NCI-H1436 (cell line): ENCODE data around the gene USP17L13.
"Not testable (repeated sequence)": the region's sequence is repeated elsewhere in the genome, so short reads cannot be mapped to it uniquely, and the experiment has no call there.

Experiments
- DNase-seq: peaks from one replicate; lab custom pipeline; 2025; lab: John Stamatoyannopoulos, UW

USP17L13 gene, protein sequence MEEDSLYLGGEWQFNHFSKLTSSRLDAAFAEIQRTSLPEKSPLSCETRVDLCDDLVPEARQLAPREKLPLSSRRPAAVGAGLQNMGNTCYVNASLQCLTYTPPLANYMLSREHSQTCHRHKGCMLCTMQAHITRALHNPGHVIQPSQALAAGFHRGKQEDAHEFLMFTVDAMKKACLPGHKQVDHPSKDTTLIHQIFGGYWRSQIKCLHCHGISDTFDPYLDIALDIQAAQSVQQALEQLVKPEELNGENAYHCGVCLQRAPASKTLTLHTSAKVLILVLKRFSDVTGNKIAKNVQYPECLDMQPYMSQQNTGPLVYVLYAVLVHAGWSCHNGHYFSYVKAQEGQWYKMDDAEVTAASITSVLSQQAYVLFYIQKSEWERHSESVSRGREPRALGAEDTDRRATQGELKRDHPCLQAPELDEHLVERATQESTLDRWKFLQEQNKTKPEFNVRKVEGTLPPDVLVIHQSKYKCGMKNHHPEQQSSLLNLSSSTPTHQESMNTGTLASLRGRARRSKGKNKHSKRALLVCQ

DNA sequence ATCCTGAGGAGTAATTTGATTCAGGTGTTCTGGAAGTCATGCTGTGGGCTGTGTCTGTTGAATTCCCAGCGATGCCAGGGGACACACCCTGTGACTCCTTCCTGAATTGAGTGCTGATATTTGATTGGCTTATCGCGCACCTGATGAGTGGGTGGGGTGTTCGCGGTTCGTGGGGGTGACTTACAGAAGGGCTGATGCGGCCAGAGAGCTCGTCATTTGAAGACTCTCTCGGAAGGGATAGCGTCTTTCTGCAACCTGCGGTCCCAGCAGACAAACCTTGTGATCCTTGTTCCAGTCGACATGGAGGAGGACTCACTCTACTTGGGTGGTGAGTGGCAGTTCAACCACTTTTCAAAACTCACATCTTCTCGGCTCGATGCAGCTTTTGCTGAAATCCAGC lies at the start of gene USP17L13:
TSS of gene USP17L13 (plus strand) at position 301 of the 400 bp plus-strand sequence. CDS start at position 301, 0 bp downstream.
- DNase-seq: not testable (repeated sequence)

DNA sequence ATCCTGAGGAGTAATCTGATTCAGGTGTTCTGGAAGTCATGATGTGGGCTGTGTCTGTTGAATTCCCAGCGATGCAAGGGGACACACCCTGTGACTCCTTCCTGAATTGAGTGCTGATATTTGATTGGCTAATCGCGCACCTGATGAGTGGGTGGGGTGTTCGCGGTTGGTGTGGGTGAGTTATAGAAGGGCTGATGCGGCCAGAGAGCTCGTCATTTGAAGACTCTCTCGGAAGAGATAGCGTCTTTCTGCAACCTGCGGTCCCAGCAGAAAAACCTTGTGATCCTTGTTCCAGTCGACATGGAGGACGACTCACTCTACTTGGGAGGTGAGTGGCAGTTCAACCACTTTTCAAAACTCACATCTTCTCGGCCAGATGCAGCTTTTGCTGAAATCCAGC lies 14.3 kb upstream of the USP17L13 start, which contains the start of gene USP17L10:
TSS of gene USP17L10 (plus strand) at position 301 of the 400 bp plus-strand sequence. CDS start at position 301, 0 bp downstream.
- not testable (repeated sequence) for DNase-seq

DNA sequence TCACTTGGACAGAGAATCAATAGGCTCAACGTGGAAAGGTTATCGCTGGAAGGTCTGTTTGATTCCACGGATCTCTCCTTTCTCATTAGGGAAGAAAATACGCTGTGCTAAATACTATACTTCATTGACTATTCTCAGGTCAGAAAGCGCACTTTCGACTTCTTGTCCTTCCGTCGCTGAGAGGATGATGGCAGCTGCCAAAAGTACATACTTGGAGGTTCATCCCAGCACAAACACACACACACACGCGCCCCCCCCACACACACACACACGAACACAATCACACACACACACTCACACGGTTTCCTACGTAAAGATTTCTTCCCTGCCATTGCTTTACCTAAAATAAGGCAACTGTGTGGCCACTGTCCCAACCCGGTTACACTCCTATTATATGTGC lies 10.0 kb upstream of the USP17L13 start:
- DNase-seq: not testable (repeated sequence)

DNA sequence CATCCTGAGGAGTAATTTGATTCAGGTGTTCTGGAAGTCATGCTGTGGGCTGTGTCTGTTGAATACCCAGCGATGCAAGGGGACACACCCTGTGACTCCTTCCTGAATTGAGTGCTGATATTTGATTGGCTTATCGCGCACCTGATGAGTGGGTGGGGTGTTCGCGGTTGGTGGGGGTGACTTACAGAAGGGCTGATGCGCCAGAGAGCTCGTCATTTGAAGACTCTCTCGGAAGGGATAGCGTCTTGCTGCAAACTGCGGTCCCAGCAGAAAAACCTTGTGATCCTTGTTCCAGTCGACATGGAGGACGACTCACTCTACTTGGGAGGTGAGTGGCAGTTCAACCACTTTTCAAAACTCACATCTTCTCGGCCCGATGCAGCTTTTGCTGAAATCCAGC lies 9.6 kb upstream of the USP17L13 start, which contains the start of gene USP17L11:
TSS of gene USP17L11 (plus strand) at position 301 of the 400 bp plus-strand sequence. CDS start at position 301, 0 bp downstream.
- not testable (repeated sequence) for DNase-seq

DNA sequence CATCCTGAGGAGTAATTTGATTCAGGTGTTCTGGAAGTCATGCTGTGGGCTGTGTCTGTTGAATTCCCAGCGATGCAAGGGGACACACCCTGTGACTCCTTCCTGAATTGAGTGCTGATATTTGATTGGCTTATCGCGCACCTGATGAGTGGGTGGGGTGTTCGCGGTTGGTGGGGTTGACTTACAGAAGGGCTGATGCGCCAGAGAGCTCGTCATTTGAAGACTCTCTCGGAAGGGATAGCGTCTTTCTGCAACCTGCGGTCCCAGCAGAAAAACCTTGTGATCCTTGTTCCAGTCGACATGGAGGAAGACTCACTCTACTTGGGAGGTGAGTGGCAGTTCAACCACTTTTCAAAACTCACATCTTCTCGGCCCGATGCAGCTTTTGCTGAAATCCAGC lies 4.8 kb upstream of the USP17L13 start, which contains the start of gene USP17L12:
TSS of gene USP17L12 (plus strand) at position 301 of the 400 bp plus-strand sequence. CDS start at position 301, 0 bp downstream.
- not testable (repeated sequence) for DNase-seq

DNA sequence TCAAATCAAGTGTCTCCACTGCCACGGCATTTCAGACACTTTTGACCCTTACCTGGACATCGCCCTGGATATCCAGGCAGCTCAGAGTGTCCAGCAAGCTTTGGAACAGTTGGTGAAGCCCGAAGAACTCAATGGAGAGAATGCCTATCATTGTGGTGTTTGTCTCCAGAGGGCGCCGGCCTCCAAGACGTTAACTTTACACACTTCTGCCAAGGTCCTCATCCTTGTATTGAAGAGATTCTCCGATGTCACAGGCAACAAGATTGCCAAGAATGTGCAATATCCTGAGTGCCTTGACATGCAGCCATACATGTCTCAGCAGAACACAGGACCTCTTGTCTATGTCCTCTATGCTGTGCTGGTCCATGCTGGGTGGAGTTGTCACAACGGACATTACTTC lies 5.6 kb downstream of the USP17L13 start:
- not testable (repeated sequence) for DNase-seq

DNA sequence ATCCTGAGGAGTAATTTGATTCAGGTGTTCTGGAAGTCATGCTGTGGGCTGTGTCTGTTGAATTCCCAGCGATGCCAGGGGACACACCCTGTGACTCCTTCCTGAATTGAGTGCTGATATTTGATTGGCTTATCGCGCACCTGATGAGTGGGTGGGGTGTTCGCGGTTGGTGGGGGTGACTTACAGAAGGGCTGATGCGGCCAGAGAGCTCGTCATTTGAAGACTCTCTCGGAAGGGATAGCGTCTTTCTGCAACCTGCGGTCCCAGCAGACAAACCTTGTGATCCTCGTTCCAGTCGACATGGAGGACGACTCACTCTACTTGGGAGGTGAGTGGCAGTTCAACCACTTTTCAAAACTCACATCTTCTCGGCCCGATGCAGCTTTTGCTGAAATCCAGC lies 9.4 kb downstream of the USP17L13 start, which contains the start of gene USP17L15:
TSS of gene USP17L15 (plus strand) at position 301 of the 400 bp plus-strand sequence. CDS start at position 301, 0 bp downstream.
- DNase-seq: not testable (repeated sequence)

DNA sequence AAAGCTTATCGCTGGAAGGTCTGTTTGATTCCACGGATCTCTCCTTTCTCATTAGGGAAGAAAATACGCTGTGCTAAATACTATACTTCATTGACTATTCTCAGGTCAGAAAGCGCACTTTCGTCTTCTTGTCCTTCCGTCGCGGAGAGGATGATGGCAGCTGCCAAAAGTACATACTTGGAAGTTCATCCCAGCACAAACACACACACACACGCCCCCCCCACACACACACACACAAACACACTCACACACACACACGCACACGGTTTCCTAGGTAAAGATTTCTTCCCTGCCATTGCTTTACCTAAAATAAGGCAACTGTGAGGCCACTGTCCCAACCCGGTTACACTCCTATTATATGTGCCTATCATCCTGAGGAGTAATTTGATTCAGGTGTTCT lies 13.8 kb downstream of the USP17L13 start:
- DNase-seq: not testable (repeated sequence)

DNA sequence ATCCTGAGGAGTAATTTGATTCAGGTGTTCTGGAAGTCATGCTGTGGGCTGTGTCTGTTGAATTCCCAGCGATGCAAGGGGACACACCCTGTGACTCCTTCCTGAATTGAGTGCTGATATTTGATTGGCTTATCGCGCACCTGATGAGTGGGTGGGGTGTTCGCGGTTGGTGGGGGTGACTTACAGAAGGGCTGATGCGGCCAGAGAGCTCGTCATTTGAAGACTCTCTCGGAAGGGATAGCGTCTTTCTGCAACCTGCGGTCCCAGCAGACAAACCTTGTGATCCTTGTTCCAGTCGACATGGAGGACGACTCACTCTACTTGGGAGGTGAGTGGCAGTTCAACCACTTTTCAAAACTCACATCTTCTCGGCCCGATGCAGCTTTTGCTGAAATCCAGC lies 18.9 kb downstream of the USP17L13 start, which contains the start of gene USP17L17:
TSS of gene USP17L17 (plus strand) at position 301 of the 400 bp plus-strand sequence. CDS start at position 301, 0 bp downstream.
- DNase-seq: not testable (repeated sequence)

DNA sequence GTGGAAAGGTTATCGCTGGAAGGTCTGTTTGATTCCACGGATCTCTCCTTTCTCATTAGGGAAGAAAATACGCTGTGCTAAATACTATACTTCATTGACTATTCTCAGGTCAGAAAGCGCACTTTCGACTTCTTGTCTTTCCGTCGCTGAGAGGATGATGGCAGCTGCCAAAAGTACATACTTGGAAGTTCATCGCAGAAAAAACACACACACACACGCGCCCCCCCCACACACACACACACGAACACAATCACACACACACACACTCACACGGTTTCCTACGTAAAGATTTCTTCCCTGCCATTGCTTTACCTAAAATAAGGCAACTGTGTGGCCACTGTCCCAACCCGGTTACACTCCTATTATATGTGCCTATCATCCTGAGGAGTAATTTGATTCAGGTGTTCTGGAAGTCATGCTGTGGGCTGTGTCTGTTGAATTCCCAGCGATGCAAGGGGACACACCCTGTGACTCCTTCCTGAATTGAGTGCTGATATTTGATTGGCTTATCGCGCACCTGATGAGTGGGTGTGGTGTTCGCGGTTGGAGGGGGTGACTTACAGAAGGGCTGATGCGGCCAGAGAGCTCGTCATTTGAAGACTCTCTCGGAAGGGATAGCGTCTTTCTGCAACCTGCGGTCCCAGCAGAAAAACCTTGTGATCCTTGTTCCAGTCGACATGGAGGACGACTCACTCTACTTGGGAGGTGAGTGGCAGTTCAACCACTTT lies 23.4 kb downstream of the USP17L13 start, which contains the start of gene USP17L18:
TSS of gene USP17L18 (plus strand) at position 678 of the 728 bp plus-strand sequence. CDS start at position 678, 0 bp downstream.
- not testable (repeated sequence) for DNase-seq

DNA sequence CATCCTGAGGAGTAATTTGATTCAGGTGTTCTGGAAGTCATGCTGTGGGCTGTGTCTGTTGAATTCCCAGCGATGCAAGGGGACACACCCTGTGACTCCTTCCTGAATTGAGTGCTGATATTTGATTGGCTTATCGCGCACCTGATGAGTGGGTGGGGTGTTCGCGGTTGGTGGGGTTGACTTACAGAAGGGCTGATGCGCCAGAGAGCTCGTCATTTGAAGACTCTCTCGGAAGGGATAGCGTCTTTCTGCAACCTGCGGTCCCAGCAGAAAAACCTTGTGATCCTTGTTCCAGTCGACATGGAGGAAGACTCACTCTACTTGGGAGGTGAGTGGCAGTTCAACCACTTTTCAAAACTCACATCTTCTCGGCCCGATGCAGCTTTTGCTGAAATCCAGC lies 28.4 kb downstream of the USP17L13 start, which contains the start of gene USP17L19:
TSS of gene USP17L19 (plus strand) at position 301 of the 400 bp plus-strand sequence. CDS start at position 301, 0 bp downstream.
- not testable (repeated sequence) for DNase-seq

DNA sequence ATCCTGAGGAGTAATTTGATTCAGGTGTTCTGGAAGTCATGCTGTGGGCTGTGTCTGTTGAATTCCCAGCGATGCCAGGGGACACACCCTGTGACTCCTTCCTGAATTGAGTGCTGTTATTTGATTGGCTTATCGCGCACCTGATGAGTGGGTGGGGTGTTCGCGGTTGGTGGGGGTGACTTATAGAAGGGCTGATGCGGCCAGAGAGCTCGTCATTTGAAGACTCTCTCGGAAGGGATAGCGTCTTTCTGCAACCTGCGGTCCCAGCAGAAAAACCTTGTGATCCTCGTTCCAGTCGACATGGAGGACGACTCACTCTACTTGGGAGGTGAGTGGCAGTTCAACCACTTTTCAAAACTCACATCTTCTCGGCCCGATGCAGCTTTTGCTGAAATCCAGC lies 33.1 kb downstream of the USP17L13 start, which contains the start of gene USP17L20:
TSS of gene USP17L20 (plus strand) at position 301 of the 400 bp plus-strand sequence. CDS start at position 301, 0 bp downstream.
- DNase-seq: not testable (repeated sequence)

DNA sequence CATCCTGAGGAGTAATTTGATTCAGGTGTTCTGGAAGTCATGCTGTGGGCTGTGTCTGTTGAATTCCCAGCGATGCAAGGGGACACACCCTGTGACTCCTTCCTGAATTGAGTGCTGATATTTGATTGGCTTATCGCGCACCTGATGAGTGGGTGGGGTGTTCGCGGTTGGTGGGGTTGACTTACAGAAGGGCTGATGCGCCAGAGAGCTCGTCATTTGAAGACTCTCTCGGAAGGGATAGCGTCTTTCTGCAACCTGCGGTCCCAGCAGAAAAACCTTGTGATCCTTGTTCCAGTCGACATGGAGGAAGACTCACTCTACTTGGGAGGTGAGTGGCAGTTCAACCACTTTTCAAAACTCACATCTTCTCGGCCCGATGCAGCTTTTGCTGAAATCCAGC lies 37.9 kb downstream of the USP17L13 start, which contains the start of gene USP17L21:
TSS of gene USP17L21 (plus strand) at position 301 of the 400 bp plus-strand sequence. CDS start at position 301, 0 bp downstream.
- DNase-seq: not testable (repeated sequence)

DNA sequence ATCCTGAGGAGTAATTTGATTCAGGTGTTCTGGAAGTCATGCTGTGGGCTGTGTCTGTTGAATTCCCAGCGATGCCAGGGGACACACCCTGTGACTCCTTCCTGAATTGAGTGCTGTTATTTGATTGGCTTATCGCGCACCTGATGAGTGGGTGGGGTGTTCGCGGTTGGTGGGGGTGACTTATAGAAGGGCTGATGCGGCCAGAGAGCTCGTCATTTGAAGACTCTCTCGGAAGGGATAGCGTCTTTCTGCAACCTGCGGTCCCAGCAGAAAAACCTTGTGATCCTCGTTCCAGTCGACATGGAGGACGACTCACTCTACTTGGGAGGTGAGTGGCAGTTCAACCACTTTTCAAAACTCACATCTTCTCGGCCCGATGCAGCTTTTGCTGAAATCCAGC lies 42.6 kb downstream of the USP17L13 start, which contains the start of gene USP17L22:
TSS of gene USP17L22 (plus strand) at position 301 of the 400 bp plus-strand sequence. CDS start at position 301, 0 bp downstream.
- not testable (repeated sequence) for DNase-seq

DNA sequence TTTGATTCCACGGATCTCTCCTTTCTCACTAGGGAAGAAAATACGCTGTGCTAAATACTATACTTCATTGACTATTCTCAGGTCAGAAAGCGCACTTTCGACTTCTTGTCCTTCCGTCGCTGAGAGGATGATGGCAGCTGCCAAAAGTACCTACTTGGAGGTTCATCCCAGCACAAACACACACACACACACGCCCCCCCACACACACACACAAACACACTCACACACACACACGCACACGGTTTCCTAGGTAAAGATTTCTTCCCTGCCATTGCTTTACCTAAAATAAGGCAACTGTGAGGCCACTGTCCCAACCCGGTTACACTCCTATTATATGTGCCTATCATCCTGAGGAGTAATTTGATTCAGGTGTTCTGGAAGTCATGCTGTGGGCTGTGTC lies 47.0 kb downstream of the USP17L13 start:
- DNase-seq: not testable (repeated sequence)
